ENCODE measurements around the gene THADA.

The THADA gene

DNA sequence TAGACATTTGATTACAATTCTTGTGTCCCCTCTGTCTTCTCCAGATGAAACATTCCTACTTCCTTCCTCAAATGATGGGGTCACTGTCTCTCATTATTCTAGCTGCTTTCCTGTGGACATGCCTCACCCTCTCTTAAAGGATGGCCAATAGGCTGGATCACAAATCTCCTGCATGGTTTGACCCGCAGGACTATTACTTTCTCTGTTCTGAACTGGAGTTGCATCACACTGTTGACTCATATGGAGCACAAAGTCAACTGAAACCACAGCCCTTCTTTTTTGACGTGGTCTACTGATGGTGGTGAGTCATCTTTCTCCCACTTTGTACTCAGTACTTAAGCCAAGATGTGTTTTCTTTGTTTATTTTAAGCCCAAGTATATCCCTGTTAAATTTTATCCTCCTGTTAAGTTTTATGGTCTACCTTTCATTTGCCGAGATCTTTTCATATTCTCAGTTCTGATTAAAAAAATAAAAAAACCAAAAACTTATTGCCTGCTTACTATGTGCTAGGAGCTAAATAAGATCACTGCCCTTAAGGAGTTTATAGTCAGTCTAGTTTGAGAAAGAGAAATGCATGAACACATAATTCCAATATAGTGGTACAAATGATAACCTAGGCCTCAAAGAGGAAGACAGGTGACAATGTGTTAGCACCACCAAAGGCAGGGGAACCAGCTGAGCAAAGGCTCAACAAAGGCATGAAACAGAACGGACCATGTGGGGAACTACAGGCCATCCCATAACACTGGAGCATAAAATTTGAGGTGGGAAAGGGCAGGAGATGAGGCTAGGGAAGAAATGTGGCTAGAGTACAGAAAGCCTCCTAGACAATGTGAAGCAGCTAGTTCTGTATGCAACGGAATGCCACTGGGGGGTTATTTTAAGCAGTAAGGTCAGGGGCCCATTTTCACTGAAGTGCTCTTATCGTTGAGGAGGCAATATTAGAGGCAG is 301.8 kb downstream of the THADA start:
- Histone ChIP-seq H3F3A (ENCODE audit: insufficient read depth, low read length) (no peaks in the 10 kb centered on the region), H3K27ac (ENCODE audit: low read depth, low read length, poor library complexity, severe bottlenecking) (no peak overlapping the region), H3K36me3 (ENCODE audit: insufficient read depth, low read length) (peaks cover 9% of the 10 kb centered on the region; the same call in 1 of the 2 replicates), H4K20me1 (ENCODE audit: insufficient read depth, low read length) (no peaks in the 10 kb centered on the region), H2AFZ (ENCODE audit: low read length) (no peak overlapping the region), H3K27me3 (ENCODE audit: insufficient read depth, low read length) (no peaks in the 10 kb centered on the region), H3K9me3 (ENCODE audit: low read length) (no peaks in the 10 kb centered on the region), H3K9me2 (ENCODE audit: low read depth, low read length) (no peaks in the 10 kb centered on the region), H3K9ac (ENCODE audit: low read length) (no peak overlapping the region), H3K4me3 (ENCODE audit: low read depth, low read length, poor library complexity, severe bottlenecking) (no peak overlapping the region), H3K4me1 (ENCODE audit: insufficient read depth, low read length, severe bottlenecking) (no peaks in the 10 kb centered on the region), H3K4me2 (ENCODE audit: low read length) (no peak overlapping the region), H3K79me2 (ENCODE audit: insufficient read depth, low read length) (no peaks in the 10 kb centered on the region)
- TF ChIP-seq EZH2 (IDR thresholded peaks at IDR 0.05; ENCODE audit: borderline replicate concordance, low read length): no peak
- TF ChIP-seq, protein P1, sequence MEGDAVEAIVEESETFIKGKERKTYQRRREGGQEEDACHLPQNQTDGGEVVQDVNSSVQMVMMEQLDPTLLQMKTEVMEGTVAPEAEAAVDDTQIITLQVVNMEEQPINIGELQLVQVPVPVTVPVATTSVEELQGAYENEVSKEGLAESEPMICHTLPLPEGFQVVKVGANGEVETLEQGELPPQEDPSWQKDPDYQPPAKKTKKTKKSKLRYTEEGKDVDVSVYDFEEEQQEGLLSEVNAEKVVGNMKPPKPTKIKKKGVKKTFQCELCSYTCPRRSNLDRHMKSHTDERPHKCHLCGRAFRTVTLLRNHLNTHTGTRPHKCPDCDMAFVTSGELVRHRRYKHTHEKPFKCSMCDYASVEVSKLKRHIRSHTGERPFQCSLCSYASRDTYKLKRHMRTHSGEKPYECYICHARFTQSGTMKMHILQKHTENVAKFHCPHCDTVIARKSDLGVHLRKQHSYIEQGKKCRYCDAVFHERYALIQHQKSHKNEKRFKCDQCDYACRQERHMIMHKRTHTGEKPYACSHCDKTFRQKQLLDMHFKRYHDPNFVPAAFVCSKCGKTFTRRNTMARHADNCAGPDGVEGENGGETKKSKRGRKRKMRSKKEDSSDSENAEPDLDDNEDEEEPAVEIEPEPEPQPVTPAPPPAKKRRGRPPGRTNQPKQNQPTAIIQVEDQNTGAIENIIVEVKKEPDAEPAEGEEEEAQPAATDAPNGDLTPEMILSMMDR (IDR thresholded peaks at IDR 0.05; ENCODE audit: low read length): no peak

DNA sequence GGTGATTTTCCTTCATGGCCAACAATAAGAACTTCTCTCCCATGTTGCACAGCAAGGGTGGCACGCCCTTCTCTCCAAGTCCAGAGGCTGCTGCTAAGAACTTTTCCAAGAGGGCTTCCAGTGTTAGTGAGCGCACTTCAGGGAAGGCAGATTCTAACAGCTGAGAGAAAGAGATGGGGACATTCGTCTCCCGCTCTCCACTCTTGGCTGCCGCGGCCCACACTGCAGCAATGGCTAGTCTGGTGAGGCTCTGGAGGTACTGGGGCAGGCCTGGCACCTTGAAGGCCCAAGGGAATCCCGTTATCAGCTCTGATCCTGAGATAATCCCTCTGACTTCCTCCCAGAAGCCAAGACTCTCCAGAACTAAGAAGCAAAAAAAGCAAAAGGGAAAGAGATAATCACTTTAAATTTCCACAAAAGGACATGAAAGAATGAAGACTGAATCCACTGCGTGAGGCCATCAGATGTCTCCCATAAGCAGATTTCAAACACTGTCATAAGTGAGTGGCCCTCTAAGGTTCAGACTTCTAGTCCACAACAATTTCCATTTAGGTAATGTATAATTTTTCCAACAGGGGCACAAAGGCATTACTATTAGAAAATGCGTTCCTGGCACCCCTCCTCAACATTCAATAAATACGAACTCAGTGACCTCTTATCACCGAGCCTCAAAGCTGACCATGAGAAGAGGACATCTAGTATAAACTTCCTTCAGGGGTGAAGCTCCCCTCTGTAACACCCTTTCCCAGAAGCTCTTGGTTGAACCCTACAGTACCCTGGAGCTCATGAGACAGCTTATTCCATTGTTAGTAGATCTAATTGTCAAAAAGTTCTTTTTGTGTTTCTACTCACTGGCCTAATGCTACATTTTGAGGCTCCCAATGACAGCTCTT is 302.7 kb downstream of the THADA start:
- Histone ChIP-seq H3K9me2 (ENCODE audit: low read depth, low read length) (no peaks in the 10 kb centered on the region), H3K4me2 (ENCODE audit: low read length) (no peak overlapping the region), H3K27me3 (ENCODE audit: insufficient read depth, low read length) (no peaks in the 10 kb centered on the region), H3F3A (ENCODE audit: insufficient read depth, low read length) (no peaks in the 10 kb centered on the region), H3K79me2 (ENCODE audit: insufficient read depth, low read length) (no peaks in the 10 kb centered on the region), H3K4me1 (ENCODE audit: insufficient read depth, low read length, severe bottlenecking) (no peaks in the 10 kb centered on the region), H4K20me1 (ENCODE audit: insufficient read depth, low read length) (no peaks in the 10 kb centered on the region), H3K9me3 (ENCODE audit: low read length) (no peaks in the 10 kb centered on the region), H3K4me3 (ENCODE audit: low read depth, low read length, poor library complexity, severe bottlenecking) (no peak overlapping the region), H3K36me3 (ENCODE audit: insufficient read depth, low read length) (peaks cover 16% of the 10 kb centered on the region), H3K9ac (ENCODE audit: low read length) (no peak overlapping the region), H3K27ac (ENCODE audit: low read depth, low read length, poor library complexity, severe bottlenecking) (no peak overlapping the region), H2AFZ (ENCODE audit: low read length) (no peak overlapping the region)
- TF ChIP-seq, protein P1 (IDR thresholded peaks at IDR 0.05; ENCODE audit: low read length): no peak
- no peak for TF ChIP-seq EZH2 (IDR thresholded peaks at IDR 0.05; ENCODE audit: borderline replicate concordance, low read length)

DNA sequence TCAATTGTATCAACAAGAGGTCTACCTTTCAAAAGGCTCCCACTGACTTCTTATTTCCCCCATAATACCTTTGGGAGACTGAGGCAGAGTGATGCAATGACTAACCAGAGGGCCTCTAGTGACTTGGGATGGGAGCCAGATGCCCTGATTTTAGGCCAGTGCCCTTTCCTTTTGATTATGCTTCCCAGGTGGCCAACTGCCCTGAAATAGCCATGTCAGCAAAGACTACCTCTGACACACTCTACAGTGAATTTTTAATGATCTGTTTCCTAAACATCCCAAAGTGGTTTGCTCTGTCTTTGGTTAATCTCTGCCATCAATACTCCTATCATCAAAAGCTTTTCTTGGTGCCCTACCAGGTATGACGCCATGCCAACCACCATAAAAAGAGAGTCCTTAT is 303.5 kb downstream of the THADA start:
- H3K36me3 ChIP-seq (ENCODE audit: insufficient read depth, low read length): peaks cover 21% of the 10 kb centered on the region
- H3K9me2 ChIP-seq (ENCODE audit: low read depth, low read length): no peaks in the 10 kb centered on the region
- H3K27ac ChIP-seq (ENCODE audit: low read depth, low read length, poor library complexity, severe bottlenecking): no peak overlapping the region
- no peaks in the 10 kb centered on the region for H3K4me1 ChIP-seq (ENCODE audit: insufficient read depth, low read length, severe bottlenecking)
- H3K27me3 ChIP-seq (ENCODE audit: insufficient read depth, low read length): no peaks in the 10 kb centered on the region
- H4K20me1 ChIP-seq (ENCODE audit: insufficient read depth, low read length): no peaks in the 10 kb centered on the region
- no peaks in the 10 kb centered on the region for H3K79me2 ChIP-seq (ENCODE audit: insufficient read depth, low read length)
- TF ChIP-seq EZH2 (IDR thresholded peaks at IDR 0.05; ENCODE audit: borderline replicate concordance, low read length): no peak
- TF ChIP-seq, protein P1 (IDR thresholded peaks at IDR 0.05; ENCODE audit: low read length): no peak
- no peak overlapping the region for H3K4me2 ChIP-seq (ENCODE audit: low read length)
- no peaks in the 10 kb centered on the region for H3F3A ChIP-seq (ENCODE audit: insufficient read depth, low read length)
- no peak overlapping the region for H2AFZ ChIP-seq (ENCODE audit: low read length)
- H3K9ac ChIP-seq (ENCODE audit: low read length): no peak overlapping the region
- H3K9me3 ChIP-seq (ENCODE audit: low read length): no peaks in the 10 kb centered on the region
- H3K4me3 ChIP-seq (ENCODE audit: low read depth, low read length, poor library complexity, severe bottlenecking): no peak overlapping the region
